ENCODE measurements around the gene APOBEC3G.
"Not testable (repeated sequence)": the region's sequence is repeated elsewhere in the genome, so short reads cannot be mapped to it uniquely, and the experiment has no call there.

- not testable (repeated sequence) for TF ChIP-seq POLR2A, CTCF, EP300 (IDR thresholded peaks at IDR 0.05)
Observed at GRCh38 chr22:39079054-39079637, 2.1 kb downstream of the APOBEC3G start.

Measured in ovary (tissue), 3 donors.